CD4-positive, alpha-beta T cell treated with Interleukin-12 subunit alpha and Interleukin-12 subunit beta, for 1 hour (primary cell): Measurements from ENCODE around the gene PC.

Source experiments
- DNase-seq: peaks from one replicate; pipeline ENCODE4 v3.0.0-alpha.2; 2020

PC gene

DNA sequence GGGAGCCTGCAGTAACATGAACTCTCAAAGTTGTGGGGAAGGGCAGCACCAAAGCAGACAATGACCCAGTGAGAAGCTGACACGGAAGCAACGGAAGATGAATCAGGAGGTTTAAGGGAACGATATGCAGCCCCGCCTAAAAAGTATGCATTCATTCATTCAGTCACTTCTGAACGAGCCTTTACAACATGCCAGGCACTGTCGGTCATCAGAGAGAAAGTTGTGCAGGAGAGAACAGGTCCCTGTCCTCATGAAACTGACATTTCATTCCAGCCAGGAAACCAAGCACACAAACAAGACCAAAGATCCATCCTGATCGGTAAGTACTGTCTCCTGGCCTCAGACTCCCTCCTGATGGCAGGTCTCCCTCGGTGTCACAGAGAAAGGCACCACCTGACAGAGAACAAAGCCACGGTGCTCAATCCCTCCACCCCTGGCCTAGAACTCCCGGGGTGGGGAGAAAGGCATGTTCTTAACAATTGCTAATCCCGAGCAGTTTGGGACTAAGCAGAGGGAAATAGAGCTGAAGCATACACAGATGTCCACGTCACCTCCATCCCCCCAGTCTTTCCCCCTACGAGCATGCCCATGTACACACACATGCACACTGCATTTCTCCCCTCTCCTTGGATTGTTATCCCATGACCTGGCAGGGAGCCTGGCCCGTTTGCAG, 52.0 kb downstream of the PC start:
- DNase-seq, result no peak

DNA sequence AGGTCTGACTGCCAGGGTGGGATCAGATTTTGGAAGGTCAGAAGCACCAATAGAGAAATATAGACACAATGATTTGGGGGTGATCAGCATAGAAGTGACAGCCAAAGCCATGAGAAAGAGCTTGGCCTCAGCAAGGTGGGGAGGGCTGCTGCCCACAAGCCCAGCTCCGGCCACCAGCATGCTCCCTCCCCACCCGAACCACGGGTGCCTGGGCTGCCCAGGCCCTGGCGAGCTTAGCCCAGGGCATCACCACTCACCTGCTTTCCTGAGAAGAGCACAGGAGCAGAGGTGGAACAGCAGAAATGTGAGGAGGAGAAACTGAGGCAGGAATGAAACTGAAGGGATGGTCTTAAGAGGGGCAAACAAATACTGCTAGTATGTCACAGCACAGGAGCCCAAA, 52.6 kb downstream of the PC start:
- DNase-seq, result no peak

DNA sequence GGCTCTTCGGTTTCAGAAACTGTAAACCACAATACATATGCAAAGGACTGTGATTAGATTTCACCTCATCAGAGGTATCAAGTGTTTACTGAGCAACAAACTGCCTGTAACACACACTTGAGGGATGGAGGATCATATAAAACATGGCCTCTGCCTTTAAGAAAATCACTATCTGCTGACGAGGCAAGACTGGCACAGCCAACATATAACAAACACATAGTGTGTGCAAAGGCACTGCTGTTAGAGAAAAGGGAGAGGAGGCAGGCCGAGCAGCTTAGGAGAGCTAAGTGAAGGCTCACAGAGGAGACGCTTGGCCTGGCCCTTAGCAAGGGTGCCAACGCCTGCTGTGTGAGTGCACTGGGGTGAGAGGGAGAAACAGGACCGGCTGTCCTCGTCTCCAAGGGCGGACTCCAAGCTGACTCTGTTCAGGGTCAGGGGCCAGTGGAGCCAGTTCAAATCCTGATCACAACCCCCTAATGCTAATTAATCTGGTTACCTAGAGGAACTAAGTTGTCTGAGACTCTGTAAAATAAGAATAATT, 53.1 kb downstream of the PC start:
- DNase-seq, result no peak

DNA sequence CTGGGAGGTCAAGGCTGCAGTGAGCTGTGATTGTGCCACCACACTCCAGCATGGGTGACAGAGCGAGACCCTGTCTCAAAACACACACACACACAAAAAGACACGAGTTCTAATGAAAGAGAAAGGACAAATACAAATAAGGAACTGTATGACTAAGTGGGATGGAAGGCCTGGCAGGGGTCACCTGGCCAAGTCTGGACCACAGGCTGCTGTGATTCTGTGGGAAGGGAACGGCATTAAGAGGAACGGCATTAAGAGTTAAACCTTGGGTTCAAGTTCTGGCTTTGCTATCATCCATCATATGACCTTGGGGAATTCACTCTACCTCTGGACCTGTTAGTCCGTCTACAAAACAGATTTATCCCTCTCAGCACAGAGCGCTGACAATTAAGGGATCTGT, 53.6 kb downstream of the PC start:
- DNase-seq, result no peak

DNA sequence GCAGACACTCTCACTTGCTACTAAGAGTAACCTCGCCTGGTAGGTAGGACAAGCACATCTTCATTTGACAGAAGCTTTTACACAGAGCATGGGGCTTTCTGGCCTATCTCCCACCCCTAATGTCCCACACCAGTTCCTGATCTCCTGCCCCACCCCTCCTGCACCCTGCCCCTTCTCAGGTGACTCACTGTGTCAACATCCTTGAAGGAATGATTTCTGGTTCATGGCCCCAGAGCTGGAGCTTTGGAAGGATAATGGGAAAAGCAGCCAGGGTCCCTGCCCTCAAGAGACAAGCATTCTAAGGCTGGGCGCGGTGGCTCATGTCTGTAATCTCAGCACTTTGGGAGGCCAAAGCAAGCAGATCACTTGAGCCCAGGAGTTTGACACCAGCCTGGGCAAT, 54.1 kb downstream of the PC start:
- DNase-seq, result no peak

DNA sequence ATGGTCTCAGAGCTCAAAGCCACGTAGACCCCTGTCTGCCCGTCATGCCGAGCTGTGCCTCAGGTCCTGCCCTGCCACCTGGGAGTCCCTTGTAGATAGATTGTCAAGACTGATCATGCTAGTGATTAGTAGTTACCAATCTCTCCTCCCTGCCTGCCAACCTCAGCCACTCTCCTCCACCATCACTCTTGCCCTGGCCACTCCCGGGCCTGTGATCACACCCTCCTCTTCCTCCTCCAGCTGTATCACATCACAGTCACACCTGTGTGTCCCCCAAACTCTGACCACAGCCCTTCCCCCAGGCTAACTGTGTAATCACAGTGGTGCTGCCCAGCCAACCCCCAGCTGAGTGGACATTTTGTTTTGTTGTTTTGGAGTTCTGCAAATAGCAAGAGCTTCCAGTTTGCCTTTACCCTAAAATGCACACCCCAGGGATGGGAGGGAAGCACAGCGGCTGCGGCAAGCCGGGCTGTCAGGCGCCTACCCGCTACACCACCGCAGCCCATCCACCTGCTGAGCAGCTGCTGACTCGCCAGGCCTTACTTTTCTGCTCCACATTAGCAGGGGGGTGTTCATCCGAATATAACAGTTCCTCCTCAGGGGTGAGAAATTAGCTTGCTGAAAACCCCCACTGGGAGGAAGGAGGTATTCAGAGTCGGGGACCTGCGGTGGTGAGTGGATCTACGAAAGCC, 55.6 kb downstream of the PC start:
- DNase-seq, result no peak

DNA sequence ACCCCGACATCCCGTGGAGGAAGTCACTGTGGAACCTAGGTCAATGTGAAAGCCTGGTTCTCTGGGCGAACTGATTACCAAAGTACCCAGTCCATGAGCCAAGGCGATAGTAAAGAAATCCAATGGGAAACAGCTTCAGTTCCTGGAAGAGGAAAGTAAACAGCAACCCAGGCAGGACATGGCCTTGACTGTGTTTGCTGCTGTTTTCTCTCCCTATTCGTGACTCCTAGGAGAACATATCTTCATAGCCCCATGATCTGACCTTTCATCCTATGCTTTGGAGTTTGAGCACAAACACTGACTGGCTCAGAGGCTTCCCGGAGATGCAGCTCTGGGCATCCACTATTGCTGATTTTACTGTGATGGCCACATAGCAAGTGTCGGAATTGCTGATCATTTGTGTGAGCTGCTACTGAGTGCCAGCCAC, 56.2 kb downstream of the PC start:
- DNase-seq, result no peak

DNA sequence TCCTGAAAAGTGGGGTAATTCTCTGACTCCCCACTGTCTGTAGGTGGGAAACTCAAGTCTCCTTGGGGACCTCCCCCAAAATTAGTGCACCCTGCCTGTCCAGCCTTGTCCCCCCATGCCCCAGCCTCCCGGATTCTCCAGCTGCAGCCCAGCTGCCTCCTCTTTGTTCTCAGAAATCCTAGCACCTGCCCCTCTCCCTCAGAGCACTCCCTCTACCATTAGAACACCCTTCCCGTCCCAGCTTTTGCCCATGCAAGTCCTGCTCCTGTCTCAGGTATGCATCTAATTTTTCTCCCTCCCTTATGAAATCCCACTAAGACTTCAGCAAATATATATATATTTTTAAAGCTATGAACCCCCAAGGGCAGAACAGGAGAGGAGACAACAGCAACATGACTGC, 64.0 kb downstream of the PC start:
- no peak for DNase-seq

DNA sequence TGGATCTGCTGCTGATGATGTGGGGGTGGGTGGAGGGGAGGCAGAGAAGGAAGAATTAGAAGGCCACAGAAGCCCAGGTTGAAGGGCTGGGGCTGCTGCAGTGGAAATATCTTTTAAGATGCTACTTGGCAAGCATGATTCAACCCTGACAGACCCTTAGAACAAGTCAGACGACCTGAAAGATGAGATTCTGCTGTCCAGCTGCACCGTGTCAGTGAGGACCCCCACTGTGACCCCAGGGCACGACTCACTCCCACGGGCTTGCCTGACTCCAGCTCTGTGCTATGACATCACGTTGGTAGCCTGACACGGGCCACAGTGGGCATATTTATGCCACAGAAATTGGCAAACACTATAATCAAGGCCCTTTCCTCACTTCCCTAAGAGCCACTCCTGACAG, 65.3 kb downstream of the PC start:
- no peak for DNase-seq

DNA sequence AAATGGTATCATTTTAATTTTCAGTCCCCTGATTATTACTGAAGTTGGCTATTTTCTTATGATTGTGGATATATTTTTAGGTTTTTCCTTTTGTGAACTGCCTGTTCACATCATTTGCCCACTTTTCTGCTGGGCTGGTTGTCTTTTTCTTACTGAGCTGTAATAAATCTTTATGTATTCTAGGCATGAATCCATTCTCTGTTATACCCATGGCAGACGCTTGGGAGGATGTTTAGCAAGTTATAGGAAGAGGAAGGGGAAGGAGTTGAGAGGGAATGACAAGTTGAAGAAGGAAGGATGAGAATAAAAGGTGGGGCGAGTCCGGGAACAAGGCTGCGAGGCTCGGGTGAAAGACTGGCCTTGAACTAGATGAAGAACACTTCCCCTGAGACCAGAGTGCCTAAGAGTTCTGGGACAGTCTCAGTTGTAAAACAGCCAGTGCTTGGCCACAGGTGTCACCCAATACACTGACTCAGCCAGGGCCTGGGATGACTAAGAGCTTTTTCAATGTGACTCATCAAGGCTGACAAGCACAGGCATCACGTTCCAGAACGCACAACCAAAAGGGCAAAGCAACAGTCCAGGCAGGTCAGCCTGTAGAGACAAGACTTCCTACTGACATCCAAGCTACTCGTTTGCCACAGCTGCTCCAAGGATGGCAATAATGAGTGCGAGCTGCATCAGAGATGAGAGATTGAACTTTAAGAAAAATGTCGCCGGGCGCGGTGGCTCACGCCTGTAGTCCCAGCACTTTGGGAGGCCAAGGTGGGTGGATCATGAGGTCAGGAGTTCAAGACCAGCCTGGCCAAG, 66.1 kb downstream of the PC start:
- no peak for DNase-seq

DNA sequence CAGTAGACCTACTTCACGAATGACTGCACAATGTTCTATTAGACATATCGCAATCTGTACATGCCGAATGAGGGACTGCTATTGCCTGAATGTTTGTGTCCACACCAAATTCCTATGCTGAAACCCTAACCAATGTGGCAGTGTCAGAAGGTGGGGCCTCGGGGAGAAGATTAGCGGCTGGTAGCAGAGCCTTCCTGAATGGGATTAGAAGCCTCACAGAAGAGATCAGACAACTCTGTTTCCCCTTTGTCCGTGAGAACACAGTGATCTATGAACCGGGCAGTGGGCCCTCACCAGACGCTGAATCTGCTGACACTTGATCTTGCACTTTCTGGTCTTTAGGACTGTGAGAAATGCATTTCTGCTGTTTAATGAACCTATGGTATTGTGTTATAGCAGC, 68.2 kb downstream of the PC start:
- DNase-seq, result no peak

DNA sequence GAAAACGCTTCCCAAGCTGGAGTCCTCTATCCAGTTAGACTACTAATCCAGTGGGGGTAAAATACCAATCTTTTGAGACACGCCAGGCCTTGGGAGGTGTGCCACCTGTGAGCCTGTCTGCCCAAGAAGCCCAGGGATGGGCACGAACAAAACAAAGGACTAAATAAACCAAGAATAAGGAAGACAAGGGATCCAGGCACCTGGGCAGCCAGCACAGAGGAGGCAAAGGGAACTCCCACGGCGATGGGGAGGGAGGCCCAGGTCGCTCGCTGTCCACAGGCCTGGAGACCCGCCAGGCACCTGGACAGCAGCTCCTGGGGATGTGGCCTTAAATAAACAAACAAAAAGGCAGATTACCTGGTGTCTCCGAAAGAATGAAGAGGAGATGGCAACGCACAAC, 69.9 kb downstream of the PC start:
- no peak for DNase-seq

DNA sequence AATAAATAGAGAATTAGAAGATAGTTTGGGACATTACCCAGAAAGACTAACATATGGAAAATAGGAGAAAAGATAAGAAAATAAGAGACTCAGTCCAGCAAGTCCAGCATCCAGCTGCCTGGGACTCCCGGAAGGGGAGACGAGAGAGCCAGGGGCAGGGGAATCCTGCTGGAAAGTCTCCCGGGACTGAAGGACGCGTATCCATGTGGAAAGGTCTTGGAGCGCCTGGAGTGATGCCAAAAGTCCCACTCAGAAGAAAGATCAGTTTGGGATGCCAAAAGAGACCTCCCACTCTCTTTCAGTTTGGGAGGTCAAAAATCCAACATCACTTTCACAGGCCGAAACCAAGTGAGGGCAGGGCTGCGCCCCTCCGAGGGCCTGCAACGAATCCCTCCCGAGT, 70.7 kb downstream of the PC start:
- no peak for DNase-seq

DNA sequence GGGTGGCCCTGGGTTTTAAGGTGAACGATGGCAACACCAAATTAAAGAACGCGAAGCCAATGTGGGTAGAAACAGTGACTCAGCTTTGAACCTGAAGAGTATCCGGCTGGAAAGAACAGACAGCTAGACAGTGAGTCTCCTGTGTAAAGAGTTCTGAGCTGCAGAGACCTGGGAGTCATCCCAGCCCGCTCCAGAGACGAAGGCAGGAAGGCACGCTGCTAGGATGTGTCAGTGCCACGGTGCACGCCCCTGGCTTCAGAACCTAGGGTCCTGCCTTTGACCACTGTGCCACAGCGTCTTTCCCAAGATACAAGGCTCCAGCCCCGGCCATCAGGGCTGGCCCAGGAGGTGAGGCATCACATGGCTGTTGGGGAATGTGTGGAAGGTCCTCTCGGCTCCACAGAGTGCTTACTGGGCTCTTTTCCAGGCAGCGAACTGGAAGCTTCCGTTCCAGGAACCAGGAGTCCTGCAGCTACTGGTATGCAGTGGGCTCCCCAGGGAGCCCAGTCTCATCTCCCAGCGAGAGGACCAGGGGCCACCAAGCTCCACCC, 71.4 kb downstream of the PC start:
- DNase-seq, result no peak

DNA sequence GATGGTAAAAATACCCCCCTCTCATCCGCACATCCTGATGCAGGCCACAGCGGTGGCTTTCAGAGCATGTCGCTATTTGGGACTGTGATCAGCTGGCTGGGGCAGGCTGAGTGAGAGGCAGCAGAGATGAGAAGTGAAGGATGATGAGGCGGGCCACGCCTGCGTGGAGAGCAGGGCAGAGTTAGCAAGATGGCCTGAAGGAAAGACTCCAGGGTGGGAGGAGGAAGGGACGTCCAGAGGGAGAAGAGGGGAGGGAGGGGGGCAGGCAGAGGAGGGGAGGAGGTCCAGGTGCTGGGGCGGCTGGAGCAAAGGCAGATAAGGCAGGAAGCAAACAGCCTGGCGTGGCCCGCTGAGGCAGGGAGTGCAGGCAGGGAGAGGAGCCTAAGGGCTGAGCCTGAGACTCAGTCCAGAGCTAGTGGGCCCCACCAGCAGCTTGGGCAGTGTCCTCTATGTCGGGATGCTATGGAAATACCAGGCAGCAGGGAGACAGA, 72.2 kb downstream of the PC start:
- no peak for DNase-seq

DNA sequence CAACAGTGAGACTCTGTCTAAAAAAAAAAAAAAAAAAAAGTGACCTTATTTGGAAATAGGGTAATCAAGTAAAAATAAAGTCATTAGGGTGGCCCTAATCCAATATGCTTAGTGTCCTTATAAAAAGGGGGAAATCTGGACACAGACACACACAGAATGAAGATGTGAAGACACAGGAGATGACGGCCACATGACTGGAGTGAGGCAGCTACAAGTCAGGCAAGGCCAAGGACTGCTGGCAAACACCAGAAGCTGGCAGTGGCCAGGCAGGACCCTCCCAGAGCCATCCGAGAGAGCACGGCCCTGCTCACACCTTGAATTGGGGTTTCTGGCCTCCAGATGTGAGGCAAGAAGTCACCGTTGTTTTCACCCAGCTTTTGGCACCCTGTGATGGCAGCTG, 72.7 kb downstream of the PC start:
- DNase-seq, result no peak

DNA sequence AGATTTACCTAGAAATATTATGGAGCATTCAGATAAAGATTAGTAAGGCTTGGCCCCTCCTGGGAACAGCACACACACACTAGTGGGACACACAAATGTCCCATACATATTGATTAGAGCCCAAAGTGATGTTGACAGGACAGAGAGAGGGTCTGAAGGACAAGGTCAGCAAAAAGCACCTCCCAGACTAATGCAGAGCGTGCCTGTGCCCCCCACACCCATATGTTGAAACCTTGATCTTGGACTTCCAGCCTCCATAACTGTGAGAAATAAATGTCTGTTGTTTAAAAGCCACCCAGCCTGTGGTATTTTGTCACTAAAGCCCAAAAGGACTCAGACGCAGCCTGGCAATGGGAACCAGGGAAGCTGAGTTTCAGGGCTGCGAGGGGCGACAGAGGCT, 73.7 kb downstream of the PC start:
- no peak for DNase-seq

DNA sequence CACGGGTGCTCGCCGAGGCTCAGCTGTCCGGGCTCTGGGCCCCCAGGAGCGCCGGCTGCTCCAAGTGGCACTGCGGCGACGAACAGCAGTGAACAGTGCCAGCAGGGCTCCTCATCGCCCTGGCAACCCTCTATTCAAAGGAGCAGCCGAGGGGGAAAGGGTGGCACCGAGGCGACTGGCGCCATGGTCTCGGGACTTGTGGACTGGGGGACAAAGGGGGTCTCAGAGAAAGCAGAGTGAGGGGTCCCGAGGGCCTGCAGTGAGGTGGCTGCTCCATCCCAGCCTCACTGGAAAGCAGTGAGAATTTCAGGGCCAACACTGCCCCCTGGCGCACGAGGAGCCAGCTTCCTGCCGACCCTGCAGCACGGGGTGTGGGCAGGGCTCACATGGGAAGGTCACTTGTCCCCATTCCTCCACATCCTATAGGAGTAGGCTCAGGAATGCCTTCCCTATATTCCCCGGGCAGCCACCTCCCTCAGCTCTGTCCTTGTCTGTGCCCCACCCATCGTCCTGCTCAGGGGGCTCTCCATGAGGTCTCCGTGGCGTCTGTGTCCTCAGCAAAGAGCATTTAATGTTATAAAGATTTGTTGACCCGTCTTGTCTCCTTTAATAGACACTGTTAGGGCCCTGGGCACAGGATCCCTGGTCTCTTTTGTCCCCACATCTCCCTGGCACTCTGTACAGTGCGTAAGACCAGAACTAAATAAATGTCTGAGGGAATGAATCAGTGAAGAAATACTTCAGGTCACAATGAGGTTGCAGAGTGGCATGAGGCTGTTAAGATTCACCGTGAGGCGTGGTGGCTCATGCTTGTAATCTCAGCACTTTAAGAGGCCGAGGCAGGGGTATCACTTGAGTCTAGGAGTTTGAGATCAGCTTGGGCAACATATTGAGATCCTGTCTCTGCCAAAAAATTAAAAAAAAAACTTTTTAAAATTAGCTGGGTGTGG, 74.9 kb downstream of the PC start:
- DNase-seq, result peak; percentile 56

DNA sequence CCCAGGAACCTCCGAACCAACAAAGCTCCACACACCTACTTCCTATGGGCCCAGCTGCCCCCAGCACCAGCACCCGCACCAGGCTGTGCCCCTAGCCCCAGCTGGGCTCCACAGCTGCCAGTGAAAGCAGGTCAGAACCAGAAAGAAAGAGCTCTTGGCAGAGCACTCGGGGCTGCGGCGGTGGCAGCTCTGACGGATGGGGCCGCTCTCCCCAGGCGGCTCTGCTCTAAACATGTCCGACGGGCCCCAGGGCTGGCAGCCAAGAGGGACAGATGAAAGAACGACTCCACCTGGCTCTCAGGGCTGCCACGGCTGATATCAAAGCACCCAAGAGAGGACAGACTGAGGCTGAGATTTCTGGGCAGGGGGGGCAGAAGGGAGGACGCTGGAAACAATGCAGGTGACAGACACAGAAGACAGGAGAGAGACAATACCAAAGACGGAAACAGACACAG, 75.6 kb downstream of the PC start:
- no peak for DNase-seq

DNA sequence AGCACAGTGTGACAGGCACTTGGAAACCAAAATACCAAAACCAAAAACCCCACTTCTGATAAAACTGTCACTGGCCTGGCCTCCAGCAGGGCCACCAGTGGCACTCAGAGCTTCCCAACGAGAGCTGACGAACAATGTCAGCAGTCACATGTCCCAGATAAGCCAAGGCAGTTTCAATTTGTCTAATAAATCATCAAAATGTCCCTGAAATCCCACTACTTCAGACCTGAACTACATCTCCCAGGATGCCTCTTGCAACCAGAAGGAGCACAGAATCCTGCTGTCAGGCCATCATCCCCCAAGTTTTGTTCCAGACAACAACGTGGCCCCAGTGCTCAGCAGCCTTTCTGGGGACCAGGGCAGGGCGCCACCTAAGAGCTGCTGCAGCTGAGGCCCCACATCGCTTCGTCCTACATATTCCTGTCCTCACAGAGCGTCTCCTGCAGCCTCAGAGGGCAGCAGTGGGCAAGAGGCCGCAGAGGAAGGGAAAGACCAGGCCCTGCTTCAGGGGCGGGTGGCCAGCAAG, 76.2 kb downstream of the PC start:
- DNase-seq, result no peak

DNA sequence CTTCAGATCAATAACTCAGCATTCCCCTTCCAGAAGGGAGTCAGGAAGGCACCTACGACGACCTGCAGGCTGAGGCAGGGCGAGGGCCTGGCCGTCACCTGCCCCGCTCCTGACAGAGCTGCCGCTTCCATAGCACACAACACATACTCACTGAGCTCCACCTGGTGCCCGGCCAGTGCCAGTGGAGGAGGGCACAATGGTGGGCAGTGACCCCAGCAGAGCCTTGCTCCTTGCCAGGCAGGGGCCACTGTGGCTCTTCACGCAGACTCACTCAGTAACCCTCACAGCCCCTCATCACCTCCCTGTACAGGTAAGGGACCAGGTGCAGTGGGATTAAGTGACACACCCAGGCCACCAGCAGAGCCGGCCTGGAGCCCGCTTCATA, 76.7 kb downstream of the PC start:
- no peak for DNase-seq
